HG02852 (cell line): Measurements from ENCODE around the gene MX2.
"Not testable (repeated sequence)": the region's sequence is repeated elsewhere in the genome, so short reads cannot be mapped to it uniquely, and the experiment has no call there.

ENCODE experiments used
- ATAC-seq: cut with Tn5 transposase; IDR thresholded peaks from one replicate; pipeline ENCODE4 v1.9.1; 2021; ENCODE audit warnings: mild to moderate bottlenecking, moderate library complexity; ENCODE audit not compliant: unreplicated experiment

The MX2 gene

GRCh38 chr21:41411449-41412089 is 49.7 kb downstream of the MX2 start:
- ATAC-seq: no peak

GRCh38 chr21:41417505-41417904 is 55.7 kb downstream of the MX2 start:
- ATAC-seq: not testable (repeated sequence)

- ATAC-seq: no peak
These were observed 56.6 kb downstream of the MX2 start for GRCh38 chr21:41418393-41418792.

GRCh38 chr21:41418956-41419680 is 57.3 kb downstream of the MX2 start:
- ATAC-seq: no peak

- peak; percentile 73 for ATAC-seq
These were observed 58.4 kb downstream of the MX2 start for GRCh38 chr21:41419921-41420862.

- not testable (repeated sequence) for ATAC-seq
These were observed 59.2 kb downstream of the MX2 start for GRCh38 chr21:41420998-41421397.

GRCh38 chr21:41422546-41423304 is 60.9 kb downstream of the MX2 start:
- no peak for ATAC-seq

GRCh38 chr21:41423305-41423636 is 61.4 kb downstream of the MX2 start:
- not testable (repeated sequence) for ATAC-seq

GRCh38 chr21:41425588-41425953 is 63.7 kb downstream of the MX2 start:
- ATAC-seq: no peak

- peak; percentile 86 for ATAC-seq
These were observed 64.3 kb downstream of the MX2 start, which contains the start of gene MX1 for GRCh38 chr21:41425954-41426675. Gene MX1, plus strand, starts transcription at chr21:41426239. Its CDS starts 5,832 bp downstream, at chr21:41432071.

- ATAC-seq: no peak
These were observed 65.0 kb downstream of the MX2 start for GRCh38 chr21:41426676-41427404.

GRCh38 chr21:41427556-41427955 is 65.7 kb downstream of the MX2 start:
- no peak for ATAC-seq

GRCh38 chr21:41428311-41428710 is 66.5 kb downstream of the MX2 start:
- no peak for ATAC-seq

- ATAC-seq: no peak
These were observed 67.0 kb downstream of the MX2 start for GRCh38 chr21:41428847-41429246.

GRCh38 chr21:41429305-41429704 is 67.5 kb downstream of the MX2 start:
- ATAC-seq: no peak

GRCh38 chr21:41429925-41430491 is 68.2 kb downstream of the MX2 start:
- ATAC-seq: no peak

- ATAC-seq: peak; percentile 90
These were observed 70.1 kb downstream of the MX2 start for GRCh38 chr21:41431788-41432548.
